ENCODE measurements around the gene GABRP.

DNA sequence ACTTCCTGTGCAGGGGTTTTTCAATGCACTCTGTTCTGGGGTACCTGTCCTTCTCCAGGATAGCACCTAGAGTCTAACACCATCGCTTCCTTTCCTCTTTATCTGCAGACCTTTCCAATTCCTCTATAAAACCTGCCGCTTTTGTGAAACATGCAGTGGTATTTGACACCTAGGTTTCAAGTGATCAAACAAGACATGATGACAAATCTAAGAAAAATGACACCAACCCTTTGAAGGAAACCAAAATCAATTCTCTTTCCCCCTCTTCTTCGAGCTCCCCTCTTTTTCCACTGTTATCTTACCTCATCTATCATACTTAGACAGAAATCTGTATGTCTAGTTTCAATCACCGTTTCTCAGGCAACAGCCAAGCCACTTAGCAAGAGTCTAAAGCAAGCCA is 52.7 kb downstream of the GABRP start:
- TF ChIP-seq, protein P1, sequence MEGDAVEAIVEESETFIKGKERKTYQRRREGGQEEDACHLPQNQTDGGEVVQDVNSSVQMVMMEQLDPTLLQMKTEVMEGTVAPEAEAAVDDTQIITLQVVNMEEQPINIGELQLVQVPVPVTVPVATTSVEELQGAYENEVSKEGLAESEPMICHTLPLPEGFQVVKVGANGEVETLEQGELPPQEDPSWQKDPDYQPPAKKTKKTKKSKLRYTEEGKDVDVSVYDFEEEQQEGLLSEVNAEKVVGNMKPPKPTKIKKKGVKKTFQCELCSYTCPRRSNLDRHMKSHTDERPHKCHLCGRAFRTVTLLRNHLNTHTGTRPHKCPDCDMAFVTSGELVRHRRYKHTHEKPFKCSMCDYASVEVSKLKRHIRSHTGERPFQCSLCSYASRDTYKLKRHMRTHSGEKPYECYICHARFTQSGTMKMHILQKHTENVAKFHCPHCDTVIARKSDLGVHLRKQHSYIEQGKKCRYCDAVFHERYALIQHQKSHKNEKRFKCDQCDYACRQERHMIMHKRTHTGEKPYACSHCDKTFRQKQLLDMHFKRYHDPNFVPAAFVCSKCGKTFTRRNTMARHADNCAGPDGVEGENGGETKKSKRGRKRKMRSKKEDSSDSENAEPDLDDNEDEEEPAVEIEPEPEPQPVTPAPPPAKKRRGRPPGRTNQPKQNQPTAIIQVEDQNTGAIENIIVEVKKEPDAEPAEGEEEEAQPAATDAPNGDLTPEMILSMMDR (IDR thresholded peaks at IDR 0.05): no peak
- TF ChIP-seq POLR2A (IDR thresholded peaks at IDR 0.05): no peak
- no peak for TF ChIP-seq POLR2AphosphoS5 (IDR thresholded peaks at IDR 0.05)

Data from prostate gland (tissue), 2 donors.